GM19025 (cell line): ENCODE results near the gene N4BP2.

Source experiments
- ATAC-seq: cut with Tn5 transposase; IDR thresholded peaks from one replicate; pipeline ENCODE4 v1.9.1; 2021; ENCODE audit warnings: mild to moderate bottlenecking, low read depth, moderate library complexity; ENCODE audit not compliant: unreplicated experiment

The N4BP2 gene

DNA sequence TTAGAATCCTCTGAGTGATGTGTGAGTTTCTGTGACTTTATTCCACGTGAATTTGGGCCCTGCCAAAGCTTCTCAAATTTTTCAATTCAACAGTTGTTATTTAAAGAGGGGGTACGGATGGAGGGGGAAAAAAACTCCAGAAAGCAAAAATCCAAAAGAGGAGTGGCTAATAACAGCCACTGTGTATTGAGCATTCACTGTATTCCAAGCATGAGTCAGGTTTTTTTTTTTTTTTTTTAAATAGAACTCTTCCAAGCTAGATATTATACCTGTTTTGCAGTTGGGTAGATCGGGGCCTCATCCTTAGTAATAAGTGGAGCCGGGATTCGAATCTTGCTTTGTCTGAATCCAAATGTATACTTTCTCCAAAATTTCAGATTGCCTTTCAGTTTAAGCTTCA, 133.8 kb downstream of the N4BP2 start:
- ATAC-seq, result no peak

GRCh38 chr4:40190880-40191815, 134.5 kb downstream of the N4BP2 start:
- no peak for ATAC-seq

GRCh38 chr4:40192114-40193015, 135.7 kb downstream of the N4BP2 start:
- peak; percentile 37 for ATAC-seq

DNA sequence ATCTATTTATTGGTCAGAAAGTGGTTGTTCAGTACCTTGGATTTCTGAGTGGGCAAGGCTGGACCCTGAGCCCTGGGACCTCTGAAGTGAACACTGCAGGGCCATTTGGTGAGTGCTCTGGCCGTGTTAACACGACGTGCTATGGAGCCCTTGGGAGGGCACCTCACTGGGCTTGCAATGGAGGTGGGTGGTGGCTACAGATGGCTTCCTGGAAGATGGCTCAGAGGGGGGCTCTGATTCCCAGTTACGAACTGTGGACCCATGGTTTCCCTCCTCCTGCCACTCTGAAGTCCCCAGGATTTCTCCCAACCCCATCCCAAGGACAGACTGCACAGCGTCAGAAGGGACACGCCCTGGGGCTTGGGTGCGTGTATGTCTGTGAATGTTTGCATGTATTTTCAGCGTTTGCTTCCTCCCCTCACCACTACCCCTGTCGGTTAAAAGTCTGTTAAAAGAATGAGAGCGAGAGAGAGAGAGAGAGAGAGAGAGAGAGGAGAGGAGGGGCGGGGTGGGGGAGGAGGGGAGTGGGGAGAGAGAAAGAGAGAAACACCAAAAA, 136.4 kb downstream of the N4BP2 start:
- ATAC-seq, result peak; percentile 26

- no peak for ATAC-seq
These were observed 136.9 kb downstream of the N4BP2 start for GRCh38 chr4:40193578-40193977.

DNA sequence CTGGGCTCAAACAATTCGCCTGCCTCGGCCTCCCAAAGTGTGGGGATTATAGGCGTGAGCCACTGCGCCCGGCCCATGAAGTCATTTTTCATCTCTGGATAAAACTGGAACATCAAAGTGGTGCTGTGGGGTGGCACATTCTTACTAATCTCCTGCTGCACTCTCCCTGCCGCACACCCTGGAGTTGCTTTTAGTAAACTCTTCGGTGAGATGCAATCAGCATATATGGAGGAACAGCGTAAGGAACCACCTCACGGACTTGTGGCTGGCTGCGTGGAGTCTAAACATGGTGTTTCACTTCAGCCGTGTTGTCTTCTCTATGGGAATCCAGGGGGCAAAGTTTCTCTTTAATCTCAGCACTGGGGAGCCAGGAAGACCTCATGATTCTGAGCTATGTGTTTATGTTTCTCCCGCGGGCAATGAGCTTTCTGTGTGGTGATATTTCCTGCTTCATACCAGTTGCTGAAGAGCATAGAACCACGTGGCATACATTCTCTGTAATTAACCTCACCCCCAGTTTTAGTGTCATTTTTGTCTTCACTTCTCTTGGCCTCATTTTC, 138.0 kb downstream of the N4BP2 start:
- ATAC-seq, result no peak

GRCh38 chr4:40195182-40196177, 138.8 kb downstream of the N4BP2 start:
- no peak for ATAC-seq

- no peak for ATAC-seq
These were observed 139.6 kb downstream of the N4BP2 start for GRCh38 chr4:40196272-40196671.

DNA sequence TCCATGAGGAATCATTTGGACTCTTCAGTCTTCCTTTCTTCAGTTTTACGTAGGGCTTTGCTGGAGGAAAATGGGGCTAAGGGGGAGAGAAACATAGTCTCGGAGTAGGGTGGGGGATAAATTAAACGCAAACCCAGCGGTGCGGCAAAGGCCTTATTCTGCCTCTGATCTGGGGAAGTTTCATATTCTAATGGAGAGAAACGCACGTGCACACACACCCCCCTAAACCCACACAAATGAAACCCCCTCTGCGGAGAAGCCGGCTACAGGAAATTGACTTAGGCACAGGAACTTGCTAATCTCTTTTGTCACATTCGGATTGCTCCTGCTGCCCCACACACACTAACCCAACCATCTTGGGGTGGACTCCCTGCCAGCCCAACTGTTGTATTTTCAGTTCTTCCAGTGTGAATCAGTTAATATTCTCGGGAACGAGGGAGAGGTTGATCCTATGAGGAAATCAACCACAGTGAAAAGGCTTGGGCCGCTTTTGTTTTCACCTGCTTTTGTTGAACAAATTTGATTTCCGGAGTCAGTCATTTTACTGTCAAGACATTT, 140.2 kb downstream of the N4BP2 start, which contains the start of gene RHOH:
TSS of gene RHOH (plus strand) at position 308 of the 558 bp plus-strand sequence. CDS start 46,356 bp downstream, outside the sequence.
- ATAC-seq, result no peak

GRCh38 chr4:40197879-40198689, 141.4 kb downstream of the N4BP2 start:
- no peak for ATAC-seq

DNA sequence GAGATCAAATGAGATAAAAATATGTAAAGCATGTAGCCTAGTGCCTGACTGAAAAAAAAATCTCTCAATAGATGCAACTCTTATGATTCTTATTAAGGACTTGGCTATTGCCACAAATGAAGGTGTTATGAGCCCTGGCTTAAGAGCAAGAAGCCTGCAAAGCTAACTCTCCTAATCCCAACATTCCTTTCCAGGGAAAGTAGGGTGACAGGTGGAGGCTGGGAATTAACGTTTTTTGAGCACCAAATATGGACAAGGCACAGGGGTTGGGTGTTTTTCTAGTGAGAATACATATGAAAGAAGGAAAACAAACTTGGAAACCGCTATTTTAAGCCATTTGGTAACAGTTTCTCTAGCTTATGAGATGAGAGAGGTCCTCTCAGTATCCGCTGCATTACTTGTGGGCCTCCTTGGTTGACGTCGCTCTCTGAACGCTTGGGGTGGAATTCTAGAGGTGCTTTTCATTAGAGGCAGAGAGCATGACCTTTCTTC, 142.6 kb downstream of the N4BP2 start:
- no peak for ATAC-seq

GRCh38 chr4:40199999-40200874, 143.6 kb downstream of the N4BP2 start:
- ATAC-seq, result peak; percentile 52

DNA sequence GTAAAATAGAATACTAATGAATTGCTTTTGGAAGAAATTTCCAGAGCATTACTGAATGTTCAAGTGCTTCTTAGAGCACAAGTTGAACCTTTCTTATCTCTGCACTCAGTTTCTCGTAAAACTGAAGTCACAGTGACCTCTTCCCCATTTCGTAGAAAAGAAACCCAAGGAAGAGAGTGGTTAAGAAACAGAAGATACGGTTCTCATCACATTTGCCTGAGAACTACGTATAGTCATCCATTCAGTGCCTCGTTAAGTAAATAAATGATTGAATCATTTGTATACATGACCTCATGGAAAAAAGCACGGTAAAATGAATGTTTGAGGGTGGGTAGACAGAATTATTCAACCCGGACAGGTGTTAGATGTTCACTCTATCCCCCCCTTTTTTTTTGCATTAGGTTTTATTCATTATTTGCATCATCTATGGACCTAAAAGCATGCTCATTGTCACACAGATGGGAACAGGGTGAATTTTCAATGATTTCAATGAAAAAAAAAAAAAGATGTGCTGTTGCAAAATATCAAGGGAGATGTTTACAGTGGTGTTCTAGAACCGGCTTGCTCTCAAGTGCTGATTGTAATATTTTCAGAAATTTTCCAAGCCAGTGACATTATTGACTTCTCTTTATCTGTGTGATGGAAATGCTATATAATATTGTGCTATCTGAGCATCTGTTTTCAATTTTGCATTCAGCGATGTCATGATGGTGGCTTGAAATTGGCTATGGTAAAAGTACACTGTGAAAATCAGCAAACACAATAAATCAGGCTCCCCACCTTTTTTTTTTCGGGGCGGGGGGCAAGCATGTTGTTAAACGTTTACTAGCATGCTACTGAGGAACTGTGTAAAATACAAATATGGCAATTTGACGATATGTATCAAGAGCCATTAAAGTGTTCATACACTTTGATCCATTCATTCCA, 144.5 kb downstream of the N4BP2 start:
- peak; percentile 18 for ATAC-seq

- ATAC-seq, result no peak
These were observed 145.2 kb downstream of the N4BP2 start for GRCh38 chr4:40201898-40202297.

DNA sequence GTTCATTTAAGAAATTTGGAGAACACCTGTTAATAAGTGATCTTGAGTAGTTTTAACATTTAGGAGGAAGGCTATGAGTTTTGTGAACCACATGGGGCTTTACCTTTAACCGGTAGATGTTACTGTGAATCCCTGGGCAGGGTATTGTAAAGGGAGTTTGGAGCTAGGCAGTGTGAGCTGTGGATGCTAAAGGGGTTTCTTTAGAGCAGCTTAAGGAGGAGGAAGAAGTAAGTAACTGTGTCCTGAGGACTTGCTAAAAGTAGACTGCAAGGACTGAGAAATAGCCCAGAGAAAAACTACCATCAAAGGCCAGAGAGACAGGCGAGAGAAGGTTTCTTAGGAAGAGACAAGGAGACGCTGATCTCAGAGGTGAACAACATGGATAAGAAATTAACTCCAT, 145.8 kb downstream of the N4BP2 start:
- no peak for ATAC-seq
